ENCODE measurements around the gene GTF3C6. TPM values are rescaled to one million over a fixed set of nuclear protein-coding genes. Genes with fewer than 3 reads are reported as not detected.
"Not testable (repeated sequence)": the region's sequence is repeated elsewhere in the genome, so short reads cannot be mapped to it uniquely, and the experiment has no call there.

Gene GTF3C6
- polyA plus RNA-seq, 2 of the 4 experiments (the other 2 are of a cell fraction), result 105 to 110 TPM

GRCh38 chr6:111015389-111016124, 57.1 kb downstream of the GTF3C6 start:
- no peak for ATAC-seq
- no peak for TF ChIP-seq HOXB13 (CRISPR knock-in tag; IDR thresholded peaks at IDR 0.05; ENCODE audit: low read depth)
- TF ChIP-seq, protein P1, sequence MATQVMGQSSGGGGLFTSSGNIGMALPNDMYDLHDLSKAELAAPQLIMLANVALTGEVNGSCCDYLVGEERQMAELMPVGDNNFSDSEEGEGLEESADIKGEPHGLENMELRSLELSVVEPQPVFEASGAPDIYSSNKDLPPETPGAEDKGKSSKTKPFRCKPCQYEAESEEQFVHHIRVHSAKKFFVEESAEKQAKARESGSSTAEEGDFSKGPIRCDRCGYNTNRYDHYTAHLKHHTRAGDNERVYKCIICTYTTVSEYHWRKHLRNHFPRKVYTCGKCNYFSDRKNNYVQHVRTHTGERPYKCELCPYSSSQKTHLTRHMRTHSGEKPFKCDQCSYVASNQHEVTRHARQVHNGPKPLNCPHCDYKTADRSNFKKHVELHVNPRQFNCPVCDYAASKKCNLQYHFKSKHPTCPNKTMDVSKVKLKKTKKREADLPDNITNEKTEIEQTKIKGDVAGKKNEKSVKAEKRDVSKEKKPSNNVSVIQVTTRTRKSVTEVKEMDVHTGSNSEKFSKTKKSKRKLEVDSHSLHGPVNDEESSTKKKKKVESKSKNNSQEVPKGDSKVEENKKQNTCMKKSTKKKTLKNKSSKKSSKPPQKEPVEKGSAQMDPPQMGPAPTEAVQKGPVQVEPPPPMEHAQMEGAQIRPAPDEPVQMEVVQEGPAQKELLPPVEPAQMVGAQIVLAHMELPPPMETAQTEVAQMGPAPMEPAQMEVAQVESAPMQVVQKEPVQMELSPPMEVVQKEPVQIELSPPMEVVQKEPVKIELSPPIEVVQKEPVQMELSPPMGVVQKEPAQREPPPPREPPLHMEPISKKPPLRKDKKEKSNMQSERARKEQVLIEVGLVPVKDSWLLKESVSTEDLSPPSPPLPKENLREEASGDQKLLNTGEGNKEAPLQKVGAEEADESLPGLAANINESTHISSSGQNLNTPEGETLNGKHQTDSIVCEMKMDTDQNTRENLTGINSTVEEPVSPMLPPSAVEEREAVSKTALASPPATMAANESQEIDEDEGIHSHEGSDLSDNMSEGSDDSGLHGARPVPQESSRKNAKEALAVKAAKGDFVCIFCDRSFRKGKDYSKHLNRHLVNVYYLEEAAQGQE (IDR thresholded peaks at IDR 0.05), result no peak
- TF ChIP-seq E2F6 (IDR thresholded peaks at IDR 0.05; ENCODE audit: borderline replicate concordance, low read depth), result no peak
- no peak for TF ChIP-seq NFE2L2 (conservative IDR thresholded peaks at IDR 0.05; ENCODE audit: low read length)
- no peak for TF ChIP-seq RNF2 (IDR thresholded peaks at IDR 0.05; ENCODE audit: borderline replicate concordance, low read depth)
- TF ChIP-seq HOXB5 (CRISPR knock-in tag; IDR thresholded peaks at IDR 0.05), result no peak
- no peak for TF ChIP-seq POLR2AphosphoS2 (conservative IDR thresholded peaks at IDR 0.05; ENCODE audit: low read length)
- TF ChIP-seq KDM5A (IDR thresholded peaks at IDR 0.05), result no peak
- no peak for TF ChIP-seq EHMT2 (IDR thresholded peaks at IDR 0.05; ENCODE audit: low read depth)
- no peak for TF ChIP-seq SMC3 (IDR thresholded peaks at IDR 0.05)
- TF ChIP-seq, protein P2, sequence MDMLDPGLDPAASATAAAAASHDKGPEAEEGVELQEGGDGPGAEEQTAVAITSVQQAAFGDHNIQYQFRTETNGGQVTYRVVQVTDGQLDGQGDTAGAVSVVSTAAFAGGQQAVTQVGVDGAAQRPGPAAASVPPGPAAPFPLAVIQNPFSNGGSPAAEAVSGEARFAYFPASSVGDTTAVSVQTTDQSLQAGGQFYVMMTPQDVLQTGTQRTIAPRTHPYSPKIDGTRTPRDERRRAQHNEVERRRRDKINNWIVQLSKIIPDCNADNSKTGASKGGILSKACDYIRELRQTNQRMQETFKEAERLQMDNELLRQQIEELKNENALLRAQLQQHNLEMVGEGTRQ (IDR thresholded peaks at IDR 0.05), result no peak
- no peak for TF ChIP-seq ZC3H11A (IDR thresholded peaks at IDR 0.05)
- no peak for TF ChIP-seq HDAC2 (IDR thresholded peaks at IDR 0.05)
- TF ChIP-seq ZFP36 (IDR thresholded peaks at IDR 0.05; ENCODE audit: borderline replicate concordance, partially characterized antibody), result no peak
- TF ChIP-seq RCOR1 (IDR thresholded peaks at IDR 0.05; ENCODE audit: low read depth, low read length), result no peak
- no peak for TF ChIP-seq NPAS2 (CRISPR knock-in tag; IDR thresholded peaks at IDR 0.05; ENCODE audit: borderline replicate concordance)
- no peak for TF ChIP-seq PBX3 (IDR thresholded peaks at IDR 0.05)
- no peak overlapping the region for H3K27ac ChIP-seq
- WGBS (ENCODE audit: missing lambda C conversion rate), result 94% methylated on average over 3 of the region's 3 CpGs
- no peak for FAIRE-seq
- H3K4me1 ChIP-seq, result no peaks in the 10 kb centered on the region; the same call in 2 of the 3 replicates
- H3K9me3 ChIP-seq, result no peaks in the 10 kb centered on the region
- CTCF ChIA-PET, result interaction anchor here (1.0 to 2.4 kb wide), 2 partner anchors 194 to 487 kb away, joined by 3 to 9 read pairs; no protein-coding TSS in a partner anchor
- DNase-seq (ENCODE audit: low read depth in 1 of 2, low spot score in 1 of 2), result no peak
- POLR2A ChIA-PET, result no interaction called here
- no peak overlapping the region for H3K4me2 ChIP-seq
- H3K4me3 ChIP-seq, result no peak overlapping the region

- WGBS (ENCODE audit: missing lambda C conversion rate), result no CpG with 5 or more reads among the region's 37 CpGs
- H3K4me3 ChIP-seq; H3K4me1 ChIP-seq; H3K27ac ChIP-seq; FAIRE-seq; POLR2A ChIA-PET; DNase-seq (ENCODE audit: low read depth in 1 of 2, low spot score in 1 of 2); CTCF ChIA-PET; H3K9me3 ChIP-seq; ATAC-seq; H3K4me2 ChIP-seq: not testable (repeated sequence)
These were observed 58.7 kb downstream of the GTF3C6 start for GRCh38 chr6:111017241-111017640.

Other genes with a start within 250 kb of the GTF3C6 start
- 17.3 and 18.6 TPM in 2 replicates for gene CDK19, start 143.2 kb upstream of the GTF3C6 start, polyA plus RNA-seq (2011; rRNA removed)
- gene CDK19, start 143.2 kb upstream of the GTF3C6 start, polyA plus RNA-seq (2017; fragmentation: RNase III; extraction: RNeasy Plus Mini Kit Qiagen cat#74134 plus additional on column Dnase treatment), result 6.1 to 7.7 TPM (median 7.1 TPM) in 3 replicates
- gene AMD1, start 83.9 kb upstream of the GTF3C6 start, polyA plus RNA-seq (2011; rRNA removed), result 106 and 147 TPM in 2 replicates
- gene AMD1, start 83.9 kb upstream of the GTF3C6 start, polyA plus RNA-seq (2017; fragmentation: RNase III; extraction: RNeasy Plus Mini Kit Qiagen cat#74134 plus additional on column Dnase treatment), result 82.3 to 89.2 TPM (median 83.6 TPM) in 3 replicates
- gene RPF2, start 23.3 kb downstream of the GTF3C6 start, polyA plus RNA-seq (2011; rRNA removed), result 35.8 and 58.3 TPM in 2 replicates
- gene RPF2, start 23.3 kb downstream of the GTF3C6 start, polyA plus RNA-seq (2017; fragmentation: RNase III; extraction: RNeasy Plus Mini Kit Qiagen cat#74134 plus additional on column Dnase treatment), result 26.5 to 35.8 TPM (median 26.8 TPM) in 3 replicates
- gene SLC16A10, start 128.8 kb downstream of the GTF3C6 start, polyA plus RNA-seq (2011; rRNA removed), result 1.00 and 1.1 TPM in 2 replicates
- 0.07 to 0.44 TPM (median 0.27 TPM) in 3 replicates for gene SLC16A10, start 128.8 kb downstream of the GTF3C6 start, polyA plus RNA-seq (2017; fragmentation: RNase III; extraction: RNeasy Plus Mini Kit Qiagen cat#74134 plus additional on column Dnase treatment)